Activated CD8-positive, alpha-beta T cell treated with anti-CD3 and anti-CD28 coated beads for 36 hours (primary cell): ENCODE measurements around the gene CTRB2. TPM values are rescaled to one million over a fixed set of nuclear protein-coding genes. Genes with fewer than 3 reads are reported as not detected.

Experiments used
- ATAC-seq: fragments of 200-7000 bp; cut with Tn5 transposase; one replicate; pipeline ENCODE4 v1.10.0; 2021; ENCODE audit warnings: mild to moderate bottlenecking, moderate library complexity
- CTCF ChIA-PET: fragments of 350-600 bp; sonication (Branson Sonifier 250); formaldehyde crosslinking; loops from one replicate; lab custom pipeline; 2021; ENCODE audit warnings: antibody characterized with exemption; lab: Charles Lee
- POLR2A ChIA-PET: fragments of 350-600 bp; sonication (Branson Sonifier 250); formaldehyde crosslinking; loops from one replicate; lab custom pipeline; 2021; ENCODE audit warnings: antibody characterized with exemption; lab: Charles Lee
- DNase-seq: peaks from one replicate; pipeline ENCODE4 v3.0.0-alpha.2; 2020
- H3K27ac Mint-ChIP-seq: one replicate; pipeline ENCODE4 v1.8.0; 2021; ENCODE audit warnings: mild to moderate bottlenecking, mixed read lengths
- H3K27me3 Mint-ChIP-seq: one replicate; pipeline ENCODE4 v1.8.0; 2021; ENCODE audit warnings: mixed read lengths
- H3K36me3 Mint-ChIP-seq: one replicate; pipeline ENCODE4 v1.8.0; 2021; ENCODE audit warnings: low read depth, mixed read lengths
- H3K4me1 Mint-ChIP-seq: one replicate; pipeline ENCODE4 v1.8.0; 2021; ENCODE audit warnings: low read depth, mixed read lengths
- H3K4me3 Mint-ChIP-seq: one replicate; pipeline ENCODE4 v1.8.0; 2021; ENCODE audit warnings: mild to moderate bottlenecking, moderate library complexity, mixed read lengths
- H3K9me3 Mint-ChIP-seq: one replicate; pipeline ENCODE4 v1.8.0; 2021; ENCODE audit warnings: mixed read lengths
- CTCF ChIP-seq: fragments of 200-600 bp; IDR thresholded peaks from one replicate; pipeline ENCODE4 v1.8.0; 2022; ENCODE audit warnings: antibody characterized with exemption, mild to moderate bottlenecking
- intact Hi-C: fragments of 100-400 bp; cut with micrococcal nuclease; formaldehyde crosslinking; loops from one replicate; pipeline ENCODE4 v1.10.0; 2022
- total RNA-seq, 2 experiments: library from RNA; stranded (reverse); gene quantifications; one replicate each; pipeline ENCODE4 v1.2.3, GENCODE V29; 2021

The CTRB2 gene
- total RNA-seq, 2 experiments from 2014 or later = not detected

- Mint-ChIP-seq H3K36me3 (no peaks in the 10 kb centered on the region), H3K27ac (no peak overlapping the region), H3K4me3 (peak overlapping the region; percentile 53), H3K27me3 (peaks cover 34% of the 10 kb centered on the region), H3K9me3 (no peaks in the 10 kb centered on the region), H3K4me1 (no peaks in the 10 kb centered on the region)
- no peak for DNase-seq
- ChIA-PET POLR2A (no interaction called here), CTCF (interaction anchor here (0.6 to 1.1 kb wide), 2 partner anchors 53 to 150 kb away, joined by 3 to 5 read pairs; no protein-coding TSS in a partner anchor)
- no peak for ATAC-seq
- intact Hi-C loops = no loop called here
- no peak for TF ChIP-seq CTCF
Measured at GRCh38 chr16:75252049-75252864, 45.3 kb upstream of the CTRB2 start.

- intact Hi-C loops = no loop called here
- no peaks in the 10 kb centered on the region for H3K9me3 Mint-ChIP-seq
- no peak within 1 kb of the TSS for H3K27ac Mint-ChIP-seq
- POLR2A ChIA-PET = no interaction called here
- CTCF ChIA-PET = interaction anchor here (1.1 to 2.3 kb wide), 4 partner anchors 51 to 133 kb away, joined by 4 to 12 read pairs (median 8); no protein-coding TSS in a partner anchor
- peak; percentile 69 for ATAC-seq
- H3K4me1 Mint-ChIP-seq = no peaks in the 10 kb centered on the region
- peaks cover 34% of the 10 kb centered on the region for H3K27me3 Mint-ChIP-seq
- no peak for TF ChIP-seq CTCF
- DNase-seq = peak; percentile 35
- H3K36me3 Mint-ChIP-seq = no peaks in the 10 kb centered on the region
- peak within 1 kb of the TSS; percentile 53 for H3K4me3 Mint-ChIP-seq
Measured at GRCh38 chr16:75251280-75252048, 44.5 kb upstream of the CTRB2 start, which contains the start of gene BCAR1. TSS of gene BCAR1 (minus strand) at chr16:75251624. CDS start at chr16:75251482, 142 bp downstream.

- Mint-ChIP-seq H3K36me3 (no peaks in the 10 kb centered on the region), H3K27ac (no peak overlapping the region), H3K4me1 (no peaks in the 10 kb centered on the region), H3K4me3 (no peak overlapping the region), H3K27me3 (peaks cover 34% of the 10 kb centered on the region), H3K9me3 (no peaks in the 10 kb centered on the region)
- CTCF ChIA-PET = interaction anchor here (1.5 to 2.3 kb wide), 3 partner anchors 51 to 133 kb away, joined by 4 to 12 read pairs (median 11); no protein-coding TSS in a partner anchor
- POLR2A ChIA-PET = no interaction called here
- DNase-seq = no peak
- intact Hi-C loops = no loop called here
- TF ChIP-seq CTCF = no peak
- peak; percentile 11 for ATAC-seq
Measured at GRCh38 chr16:75250809-75251279, 43.9 kb upstream of the CTRB2 start.

- intact Hi-C loops = no loop called here
- no peak for TF ChIP-seq CTCF
- POLR2A ChIA-PET = no interaction called here
- Mint-ChIP-seq H3K27me3 (peaks cover 33% of the 10 kb centered on the region), H3K4me1 (no peaks in the 10 kb centered on the region), H3K27ac (no peak overlapping the region), H3K9me3 (no peaks in the 10 kb centered on the region), H3K36me3 (no peaks in the 10 kb centered on the region), H3K4me3 (peak overlapping the region; percentile 24)
- no peak for DNase-seq
- CTCF ChIA-PET = interaction anchor here (1.5 to 2.3 kb wide), 3 partner anchors 50 to 134 kb away, joined by 4 to 12 read pairs (median 11); no protein-coding TSS in a partner anchor
- no peak for ATAC-seq
Measured at GRCh38 chr16:75250089-75250808, 43.3 kb upstream of the CTRB2 start.
